Measurements from ENCODE around the gene ATXN1.

ATXN1 gene

DNA sequence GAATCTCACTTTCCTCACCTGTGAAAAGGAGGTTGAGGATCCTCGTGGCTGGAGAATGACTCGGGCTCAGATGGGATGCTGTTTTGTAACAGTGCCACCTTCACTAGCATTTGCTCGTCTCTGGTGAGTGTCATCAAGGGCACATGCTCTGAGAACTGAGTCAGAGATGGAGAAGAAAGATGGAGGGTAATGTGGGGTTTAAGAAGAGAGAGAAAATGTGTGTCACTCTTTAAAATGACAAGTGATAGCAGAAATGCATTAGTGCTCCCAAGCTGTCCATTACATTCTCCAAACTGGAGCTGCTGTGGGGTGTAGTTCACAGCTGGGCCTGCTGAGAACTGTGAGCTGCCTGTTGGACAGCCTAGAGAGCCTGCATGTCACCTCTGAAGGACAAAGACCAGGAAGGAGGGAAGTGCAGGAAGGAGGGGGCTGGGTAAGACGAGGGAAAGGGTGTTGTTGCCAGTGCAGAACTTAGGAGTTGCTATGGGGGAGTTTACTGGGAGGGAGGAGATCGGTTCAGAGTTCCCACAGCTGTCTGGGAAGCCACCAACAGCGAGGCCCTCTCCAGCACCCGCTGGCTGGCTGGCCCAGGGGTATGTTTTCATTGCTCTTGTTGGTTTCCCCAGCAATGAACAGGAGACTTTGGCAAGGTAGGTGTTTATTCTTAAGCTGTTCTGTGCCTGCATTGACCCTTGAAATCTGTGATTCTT, 503.1 kb downstream of the ATXN1 start:
- DNase-seq = no peak

DNA sequence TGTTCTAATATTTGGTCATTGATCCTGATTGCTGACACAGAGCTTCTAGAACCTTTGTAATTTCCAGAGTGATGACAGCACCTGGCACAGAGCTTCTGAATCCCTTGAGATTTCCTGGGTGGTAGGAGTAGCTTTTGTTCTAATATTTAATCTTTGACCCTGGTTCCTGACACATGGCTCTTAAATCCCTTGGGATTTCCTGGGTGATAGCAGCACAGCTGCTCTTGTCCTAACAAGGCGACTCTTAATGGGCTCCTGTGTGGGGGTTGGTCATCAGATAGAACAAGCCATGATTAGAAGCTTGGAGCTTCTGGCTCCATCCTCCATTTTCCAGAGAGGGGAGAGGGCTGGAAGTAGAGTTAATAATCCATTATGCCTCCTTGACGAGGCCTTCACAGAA, 504.5 kb downstream of the ATXN1 start:
- DNase-seq = no peak

DNA sequence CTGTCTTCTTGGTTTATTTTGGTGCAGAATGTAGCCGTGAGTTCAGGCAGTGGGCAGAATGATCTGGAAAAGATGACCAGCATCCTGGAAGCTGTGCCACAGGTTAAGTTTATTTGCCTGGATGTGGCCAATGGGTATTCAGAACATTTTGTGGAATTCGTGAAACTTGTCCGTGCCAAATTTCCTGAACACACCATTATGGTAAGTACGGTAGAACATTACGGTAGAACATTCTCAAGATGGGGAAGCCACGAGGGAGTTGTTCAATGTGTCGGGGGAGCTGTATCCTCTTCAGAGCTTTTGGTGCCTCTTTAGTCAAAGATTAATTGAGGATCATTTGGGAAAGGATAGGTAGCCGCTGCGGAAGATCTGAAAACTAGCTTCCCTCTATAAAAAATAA, 506.7 kb downstream of the ATXN1 start:
- no peak for DNase-seq

DNA sequence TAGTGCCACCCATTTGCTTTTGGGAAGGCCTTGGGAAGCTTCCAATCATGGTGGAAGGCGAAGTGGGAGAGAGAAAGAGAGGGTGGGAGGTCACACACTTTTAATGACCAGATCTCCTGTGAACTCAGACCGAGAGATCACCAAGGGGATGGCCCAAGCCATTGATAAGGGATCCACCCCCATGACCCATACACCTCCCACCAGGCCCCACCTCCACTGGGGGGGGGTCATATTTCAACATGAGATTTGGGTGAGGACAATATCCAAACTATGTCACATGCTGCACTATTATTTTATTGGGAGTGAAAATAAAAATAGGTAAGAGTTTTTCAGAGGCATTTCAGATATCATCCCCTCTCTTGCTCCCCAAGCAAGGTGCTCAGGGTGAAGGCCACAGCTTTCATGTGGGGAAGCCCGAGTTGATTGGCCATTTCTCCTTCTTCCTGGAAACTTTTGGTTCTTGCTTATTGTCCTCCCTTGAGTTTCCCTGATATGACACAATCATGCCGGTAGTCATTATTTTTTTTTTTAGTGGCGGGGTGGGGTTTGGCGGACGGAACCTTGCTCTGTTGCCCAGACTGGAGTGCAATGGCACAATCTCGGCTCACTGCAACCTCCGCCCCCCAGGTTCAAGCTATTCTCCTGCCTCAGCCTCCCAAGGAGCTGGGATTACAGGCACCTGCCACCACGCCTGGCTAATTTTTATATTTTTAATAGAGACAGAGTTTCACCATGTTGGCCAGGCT, 507.7 kb downstream of the ATXN1 start:
- DNase-seq = no peak

DNA sequence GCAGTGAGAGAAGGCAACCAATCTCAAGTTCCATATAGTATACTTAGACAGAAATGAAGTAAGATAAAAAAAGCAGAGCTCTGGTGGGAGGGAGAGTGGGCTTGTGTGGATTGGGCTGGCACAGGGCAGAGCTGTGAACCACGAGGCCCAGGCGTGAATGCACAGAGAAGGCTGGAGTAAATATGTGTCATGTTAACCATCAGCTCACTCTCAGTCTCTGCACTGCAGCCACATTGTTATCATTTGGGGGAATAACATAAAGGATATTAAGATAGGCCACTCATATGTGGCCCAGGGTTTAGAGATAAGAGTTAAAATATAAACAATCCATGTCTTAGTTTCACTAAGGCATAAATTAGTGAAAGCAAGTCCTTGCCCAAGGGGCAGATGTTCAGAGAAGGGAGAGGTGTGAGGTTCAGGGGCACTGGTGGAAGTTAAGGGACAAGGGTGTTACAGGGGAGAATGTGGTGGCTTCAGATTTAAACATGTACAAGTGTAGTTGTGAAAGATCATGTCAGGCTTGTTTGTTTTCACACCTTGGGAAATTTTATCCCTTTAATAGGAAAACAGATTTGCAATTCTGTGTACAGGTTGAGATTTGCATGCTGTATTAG, 508.5 kb downstream of the ATXN1 start:
- DNase-seq = no peak

DNA sequence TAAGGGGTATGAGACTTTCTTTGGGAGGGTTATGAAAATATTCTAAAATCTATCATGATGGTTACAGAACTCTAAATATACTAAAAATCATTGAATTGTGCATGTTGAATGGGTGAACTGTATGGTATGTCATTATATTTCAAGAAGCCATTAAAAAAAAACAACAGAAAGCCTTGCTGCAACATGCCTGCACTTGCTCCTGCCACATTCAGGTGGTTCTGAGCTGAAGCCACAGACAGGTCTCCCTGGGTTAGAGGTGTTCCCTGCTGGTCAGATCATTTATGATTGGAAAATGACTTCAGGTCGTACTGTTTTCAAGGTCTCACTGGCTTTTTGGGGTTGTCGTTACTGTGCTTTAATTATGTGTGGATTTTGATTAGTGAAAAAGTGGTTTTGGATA, 509.6 kb downstream of the ATXN1 start:
- DNase-seq = no peak

DNA sequence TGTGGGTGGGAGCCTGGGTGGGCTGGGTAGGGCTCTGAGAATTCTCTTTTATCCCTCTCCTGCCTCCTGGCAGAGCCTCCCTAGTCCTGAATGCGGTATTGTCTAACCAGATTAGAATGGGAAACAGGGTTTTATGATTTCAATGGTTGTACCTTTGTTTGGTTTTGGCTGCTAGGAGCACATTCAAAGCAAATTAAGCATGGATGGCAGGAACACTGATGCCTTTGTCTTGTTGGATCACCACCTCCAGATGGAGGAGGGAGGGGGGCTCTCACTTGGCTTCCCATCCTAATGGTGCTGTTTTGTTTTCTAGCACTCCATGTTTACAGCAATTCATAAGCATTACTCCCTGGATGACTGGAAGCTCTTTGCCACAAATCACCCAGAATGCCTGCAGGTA, 511.3 kb downstream of the ATXN1 start:
- DNase-seq = peak; percentile 30

All from NCI-H2107 (cell line).